Mesothelial cell of epicardium (in vitro differentiated cells): ENCODE data around the gene SEMA3F. TPM values are rescaled to one million over a fixed set of nuclear protein-coding genes. Genes with fewer than 3 reads are reported as not detected.
A peak's percentile ranks its signal among the peaks of the same experiment; 100 is the strongest.

Experiments used
- DNase-seq, 2 experiments: peaks; one replicate each; pipeline ENCODE4 v3.0.0; 2021; ENCODE audit warnings: low spot score in 2 of 2; ENCODE audit not compliant: unreplicated experiment in 2 of 2
- H3K27ac Mint-ChIP-seq: 2 replicates; pipeline ENCODE4 v1.8.0; 2021; ENCODE audit warnings: mixed read lengths
- H3K27me3 Mint-ChIP-seq: 2 replicates; pipeline ENCODE4 v1.8.0; 2021; ENCODE audit warnings: low read depth, mixed read lengths
- H3K36me3 Mint-ChIP-seq: 2 replicates; pipeline ENCODE4 v1.8.0; 2021; ENCODE audit warnings: mixed read lengths
- H3K4me1 Mint-ChIP-seq: 2 replicates; pipeline ENCODE4 v1.8.0; 2021; ENCODE audit warnings: mixed read lengths
- H3K4me3 Mint-ChIP-seq: 2 replicates; pipeline ENCODE4 v1.8.0; 2021; ENCODE audit warnings: mild to moderate bottlenecking, moderate library complexity, mixed read lengths
- H3K9me3 Mint-ChIP-seq: 2 replicates; pipeline ENCODE4 v1.8.0; 2021; ENCODE audit warnings: mixed read lengths
- total RNA-seq: library from RNA; stranded (reverse); gene quantifications from 3 replicates; pipeline ENCODE4 v1.2.1, GENCODE V29; 2021
- TF ChIP-seq, protein P1 (sequence below): fragments of 200-600 bp; sonication (generic); IDR thresholded peaks from one replicate; pipeline ENCODE4 v1.5.0; 2021; ENCODE audit warnings: antibody characterized with exemption; ENCODE audit not compliant: unreplicated experiment

The SEMA3F gene
- total RNA-seq, 1 donor from 2014 or later = 99.1 TPM

DNA sequence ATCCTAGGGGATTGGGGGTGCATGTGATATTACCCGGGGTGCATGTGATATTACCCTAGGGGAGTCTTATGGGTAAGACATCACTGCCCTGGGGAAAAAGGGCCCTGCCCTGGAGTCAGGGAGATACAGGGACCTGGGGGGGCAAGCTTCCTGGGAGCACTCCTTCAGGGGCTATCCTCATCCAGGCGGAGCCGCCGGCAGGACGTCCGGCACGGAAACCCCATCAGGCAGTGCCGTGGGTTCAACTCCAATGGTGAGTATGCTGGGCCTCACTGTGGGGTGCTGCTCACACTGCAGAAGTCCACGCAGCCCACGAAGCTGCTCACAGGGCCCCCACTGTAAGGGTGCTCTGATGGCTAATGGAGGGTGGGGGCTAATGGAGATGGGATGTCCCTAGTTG is 31.0 kb downstream of the SEMA3F start:
- H3K9me3 Mint-ChIP-seq = no peaks in the 10 kb centered on the region
- H3K4me3 Mint-ChIP-seq = no peak overlapping the region
- H3K27me3 Mint-ChIP-seq = peaks cover 3% of the 10 kb centered on the region

DNA sequence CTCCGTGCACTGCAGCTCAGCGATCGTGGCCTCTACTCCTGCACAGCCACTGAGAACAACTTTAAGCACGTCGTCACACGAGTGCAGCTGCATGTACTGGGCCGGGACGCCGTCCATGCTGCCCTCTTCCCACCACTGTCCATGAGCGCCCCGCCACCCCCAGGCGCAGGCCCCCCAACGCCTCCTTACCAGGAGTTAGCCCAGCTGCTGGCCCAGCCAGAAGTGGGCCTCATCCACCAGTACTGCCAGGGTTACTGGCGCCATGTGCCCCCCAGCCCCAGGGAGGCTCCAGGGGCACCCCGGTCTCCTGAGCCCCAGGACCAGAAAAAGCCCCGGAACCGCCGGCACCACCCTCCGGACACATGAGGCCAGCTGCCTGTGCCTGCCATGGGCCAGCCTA is 32.6 kb downstream of the SEMA3F start:
- H3K4me3 Mint-ChIP-seq = no peak overlapping the region
- TF ChIP-seq, protein P1, sequence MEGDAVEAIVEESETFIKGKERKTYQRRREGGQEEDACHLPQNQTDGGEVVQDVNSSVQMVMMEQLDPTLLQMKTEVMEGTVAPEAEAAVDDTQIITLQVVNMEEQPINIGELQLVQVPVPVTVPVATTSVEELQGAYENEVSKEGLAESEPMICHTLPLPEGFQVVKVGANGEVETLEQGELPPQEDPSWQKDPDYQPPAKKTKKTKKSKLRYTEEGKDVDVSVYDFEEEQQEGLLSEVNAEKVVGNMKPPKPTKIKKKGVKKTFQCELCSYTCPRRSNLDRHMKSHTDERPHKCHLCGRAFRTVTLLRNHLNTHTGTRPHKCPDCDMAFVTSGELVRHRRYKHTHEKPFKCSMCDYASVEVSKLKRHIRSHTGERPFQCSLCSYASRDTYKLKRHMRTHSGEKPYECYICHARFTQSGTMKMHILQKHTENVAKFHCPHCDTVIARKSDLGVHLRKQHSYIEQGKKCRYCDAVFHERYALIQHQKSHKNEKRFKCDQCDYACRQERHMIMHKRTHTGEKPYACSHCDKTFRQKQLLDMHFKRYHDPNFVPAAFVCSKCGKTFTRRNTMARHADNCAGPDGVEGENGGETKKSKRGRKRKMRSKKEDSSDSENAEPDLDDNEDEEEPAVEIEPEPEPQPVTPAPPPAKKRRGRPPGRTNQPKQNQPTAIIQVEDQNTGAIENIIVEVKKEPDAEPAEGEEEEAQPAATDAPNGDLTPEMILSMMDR = no peak
- peaks cover 5% of the 10 kb centered on the region for H3K4me1 Mint-ChIP-seq
- peaks cover 2% of the 10 kb centered on the region for H3K27me3 Mint-ChIP-seq
- no peak overlapping the region for H3K27ac Mint-ChIP-seq
- DNase-seq = no peak
- no peaks in the 10 kb centered on the region for H3K9me3 Mint-ChIP-seq
- H3K36me3 Mint-ChIP-seq = peaks cover 9% of the 10 kb centered on the region

More for the DNA sequence above, 31.0 kb downstream of the SEMA3F start:
- H3K27ac Mint-ChIP-seq = no peak overlapping the region
- H3K4me1 Mint-ChIP-seq = peaks cover 5% of the 10 kb centered on the region
- no peak for DNase-seq
- H3K36me3 Mint-ChIP-seq = peaks cover 17% of the 10 kb centered on the region
- TF ChIP-seq, protein P1 = no peak

DNA sequence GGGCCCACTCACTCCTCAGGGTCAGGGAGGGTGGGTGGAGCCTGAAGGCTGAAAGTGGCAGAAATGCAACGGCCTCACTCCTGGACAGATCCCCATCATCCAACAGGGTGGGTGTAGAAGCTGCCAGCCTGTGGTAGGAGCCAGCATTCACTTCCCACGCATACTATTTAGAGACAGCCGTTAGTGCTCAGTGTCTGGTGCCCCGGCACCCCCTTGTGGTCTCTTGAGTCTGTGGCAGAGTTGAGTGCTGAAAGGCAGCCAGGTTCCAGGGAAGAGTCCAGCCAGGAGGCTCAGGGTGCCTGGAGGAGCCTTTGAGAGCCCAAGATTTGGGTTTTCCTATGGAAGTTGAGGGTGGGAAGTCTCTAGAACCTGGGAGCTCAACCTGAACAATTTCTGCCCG is 34.1 kb downstream of the SEMA3F start:
- TF ChIP-seq, protein P1 = peak; percentile 68
- Mint-ChIP-seq H3K4me3 (no peak overlapping the region), H3K27ac (peak overlapping the region; percentile 71), H3K36me3 (peaks cover under 1% of the 10 kb centered on the region), H3K27me3 (peaks cover 9% of the 10 kb centered on the region), H3K9me3 (no peaks in the 10 kb centered on the region), H3K4me1 (peaks cover 5% of the 10 kb centered on the region)
- DNase-seq = peak in 1 of 2 experiments; percentile 72

DNA sequence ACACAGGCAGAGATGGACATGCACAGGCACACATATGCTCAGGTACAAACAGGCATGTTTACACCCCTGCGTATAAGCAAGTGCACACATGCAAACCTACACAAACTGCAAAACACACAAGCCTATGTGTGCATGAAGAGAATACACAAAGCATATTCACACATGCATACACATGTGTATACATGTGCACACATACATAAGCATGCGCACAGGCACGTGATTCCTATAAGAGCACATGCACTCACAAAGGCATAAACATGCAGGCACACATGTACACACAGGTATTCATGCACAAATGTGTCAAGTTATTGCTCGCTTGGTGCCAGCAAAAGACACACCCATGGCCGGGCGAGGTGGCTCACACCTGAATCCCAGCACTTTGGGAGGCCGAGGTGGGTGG is 34.9 kb downstream of the SEMA3F start:
- TF ChIP-seq, protein P1 = no peak
- no peak for DNase-seq
- Mint-ChIP-seq H3K9me3 (no peaks in the 10 kb centered on the region), H3K27ac (no peak overlapping the region), H3K4me1 (peaks cover 5% of the 10 kb centered on the region), H3K27me3 (peaks cover 17% of the 10 kb centered on the region), H3K36me3 (no peaks in the 10 kb centered on the region), H3K4me3 (no peak overlapping the region)

DNA sequence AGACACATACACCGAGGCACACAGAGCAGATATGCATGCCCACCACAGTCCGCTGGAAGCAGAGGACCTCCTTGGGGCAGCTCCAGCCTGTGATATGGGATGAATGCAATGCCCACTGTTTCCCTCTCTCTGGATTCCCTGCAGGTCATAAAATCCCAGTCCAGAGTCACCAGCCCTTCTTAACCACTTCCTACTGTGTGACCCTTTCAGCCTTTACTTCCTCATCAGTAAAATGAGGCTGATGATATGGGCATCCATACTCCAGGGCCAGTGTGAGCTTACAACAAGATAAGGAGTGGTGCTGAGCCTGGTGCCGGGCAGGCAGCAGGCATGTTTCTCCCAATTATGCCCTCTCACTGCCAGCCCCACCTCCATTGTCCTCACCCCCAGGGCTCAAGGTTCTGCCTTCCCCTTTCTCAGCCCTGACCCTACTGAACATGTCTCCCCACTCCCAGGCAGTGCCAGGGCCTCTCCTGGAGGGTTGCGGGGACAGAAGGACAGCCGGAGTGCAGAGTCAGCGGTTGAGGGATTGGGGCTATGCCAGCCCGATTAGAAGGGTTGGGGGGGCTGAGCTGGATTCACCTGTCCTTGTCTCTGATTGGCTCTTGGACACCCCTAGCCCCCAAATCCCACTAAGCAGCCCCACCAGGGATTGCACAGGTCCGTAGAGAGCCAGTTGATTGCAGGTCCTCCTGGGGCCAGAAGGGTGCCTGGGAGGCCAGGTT is 36.0 kb downstream of the SEMA3F start, which contains the start of gene GNAT1:
Gene GNAT1 (plus strand): TSS at position 675 of the 725 bp plus-strand sequence. CDS start 116 bp downstream, outside the sequence.
- Mint-ChIP-seq H3K4me3 (no peak within 1 kb of the TSS), H3K4me1 (peaks cover 5% of the 10 kb centered on the region), H3K9me3 (no peaks in the 10 kb centered on the region), H3K27me3 (peaks cover 26% of the 10 kb centered on the region), H3K36me3 (no peaks in the 10 kb centered on the region), H3K27ac (no peak within 1 kb of the TSS)
- DNase-seq = no peak
- TF ChIP-seq, protein P1 = no peak
